Heart left ventricle (tissue), 16 donors: ENCODE measurements around the gene DLX3. TPM values are rescaled to one million over a fixed set of nuclear protein-coding genes. Genes with fewer than 3 reads are reported as not detected.
A peak's percentile ranks its signal among the peaks of the same experiment; 100 is the strongest.

ENCODE experiments used
- ATAC-seq, 4 donors: fragments of 200-7000 bp; cut with Tn5 transposase; one replicate each; pipeline ENCODE4 v1.9.1; 2020 to 2022; ENCODE audit warnings: moderate library complexity in 4 of 4, mild to moderate bottlenecking in 3 of 4, moderate number of reproducible peaks in 1 of 4
- DNase-seq, 5 donors: peaks; one replicate each; pipeline ENCODE4 v3.0.0-alpha.2; 2020
- H3K27ac ChIP-seq, 12 donors: fragments of 200-600 bp; sonication (generic) in 4 of 12; one replicate each; pipeline versions ENCODE4 v1.5.0 to v1.8.0; 2016 to 2022; ENCODE audit warnings: mild to moderate bottlenecking in 2 of 12
- H3K27me3 ChIP-seq, 9 donors: fragments of 200-600 bp; sonication (generic) in 2 of 9; one replicate each; pipeline versions ENCODE4 v1.5.1 to v1.8.0; 2016 to 2022; ENCODE audit warnings: mild to moderate bottlenecking in 3 of 9
- H3K36me3 ChIP-seq, 9 donors: fragments of 200-600 bp; sonication (generic) in 2 of 9; one replicate each; pipeline versions ENCODE4 v1.5.0 to v1.8.0; 2018 to 2022; ENCODE audit warnings: mild to moderate bottlenecking in 2 of 9
- H3K4me1 ChIP-seq, 12 donors: fragments of 200-600 bp; sonication (generic) in 4 of 12; one replicate each; pipeline versions ENCODE4 v1.5.0 to v1.8.0; 2016 to 2022; ENCODE audit warnings: mild to moderate bottlenecking in 3 of 12
- H3K4me3 ChIP-seq, 12 donors: fragments of 200-600 bp; sonication (generic) in 4 of 12; one replicate each; pipeline versions ENCODE4 v1.5.0 to v1.8.0; 2017 to 2022; ENCODE audit warnings: mild to moderate bottlenecking in 9 of 12, moderate library complexity in 4 of 12
- H3K9me3 ChIP-seq, 12 donors: fragments of 200-600 bp; sonication (generic) in 4 of 12; one replicate each; pipeline versions ENCODE4 v1.5.0 to v1.8.0; 2016 to 2022; ENCODE audit warnings: mild to moderate bottlenecking in 1 of 12
- CTCF ChIP-seq, 12 donors: fragments of 200-600 bp; sonication (generic) in 4 of 12; IDR thresholded peaks; one replicate each; pipeline versions ENCODE4 v1.5.0 to v1.8.0; 2018 to 2022; ENCODE audit warnings: antibody characterized with exemption in 12 of 12, mild to moderate bottlenecking in 5 of 12
- POLR2A ChIP-seq, 2 donors: fragments of 450-650 bp; IDR thresholded peaks; one replicate each; pipeline ENCODE4 v1.6.1; 2017; ENCODE audit warnings: antibody characterized with exemption in 2 of 2, mild to moderate bottlenecking in 2 of 2, moderate library complexity in 2 of 2
- WGBS, 4 donors: extraction: QIAGEN DNeasy Blood & Tissue Kit in 2 of 4; methylation state at CpG; one replicate each; pipeline versions ENCODE4 v1.1.5 to v1.1.7; 2013 to 2018; 5-methylcytosine and 5-hydroxymethylcytosine counted together
- intact Hi-C, 10 donors: fragments of 100-400 bp; cut with DNase I; formaldehyde crosslinking; loops; one replicate each; pipeline versions ENCODE4 v1.11.1 to v1.14.2; 2022
- polyA plus RNA-seq, 2 donors: library from polyadenylated mRNA; stranded (reverse); fragments of 200-250 nt; gene quantifications; one replicate each; pipeline ENCODE4 v1.2.3, GENCODE V29; 2013
- total RNA-seq, 9 donors: library from RNA; depleted of rRNA in 2 of 9; stranded (reverse); fragments of >200 nt in 2 of 9; fragmentation: NEBNext Ultra II Directional in 3 of 9; extraction: Animal tissue kit (Norgen Biotek cat#: 25700) in 3 of 9; gene quantifications; one replicate each; pipeline versions ENCODE4 v1.1.0 to v1.2.4, GENCODE V29; 2016 to 2023
- donor health status: ischemic (EF 13 %, LVEDD 7.1; RV severe dilation, severe dysfunction).
- donor health status: healthy with polysubstance abuse.
- donor health status: DM: no; HTN: yes; CAD: no.
- donor health status: DM: no; HTN: no; CAD: no.
- donor health status: ischemic (EF 25% LVEDD 6.9; RV normal size, moderate dysfunction).
- donor health status: ischemic (EF 25% LVEDD 5.7; RV mildly dilated, moderate dysfunction).
- donor health status: healthy.
- donor health status: DM: yes; HTN: yes; CAD: no.
- donor health status: ischemic (EF 35%, LVEDD 5.7; RV mildly dilated, moderate dysfunction).
- donor health status: nonischemic (EF 11% LVEDD 7.7; RV severe dilation, severe dysfunction).
- donor health status: DM: yes; HTN: yes; CAD: no.
- donor health status: PGD.
- donor health status: ischemic (EF 29% LVEDD 5.4; RV normal size, mild dysfunction).
- donor health status: nonischemic (EF 23%, LVEDD 6.1; RV moderate dilation, normal function).

DLX3 gene
- total and polyA plus RNA-seq, 11 donors, result 0.08 to 0.61 (median 0.09) TPM; not detected in 6

DNA sequence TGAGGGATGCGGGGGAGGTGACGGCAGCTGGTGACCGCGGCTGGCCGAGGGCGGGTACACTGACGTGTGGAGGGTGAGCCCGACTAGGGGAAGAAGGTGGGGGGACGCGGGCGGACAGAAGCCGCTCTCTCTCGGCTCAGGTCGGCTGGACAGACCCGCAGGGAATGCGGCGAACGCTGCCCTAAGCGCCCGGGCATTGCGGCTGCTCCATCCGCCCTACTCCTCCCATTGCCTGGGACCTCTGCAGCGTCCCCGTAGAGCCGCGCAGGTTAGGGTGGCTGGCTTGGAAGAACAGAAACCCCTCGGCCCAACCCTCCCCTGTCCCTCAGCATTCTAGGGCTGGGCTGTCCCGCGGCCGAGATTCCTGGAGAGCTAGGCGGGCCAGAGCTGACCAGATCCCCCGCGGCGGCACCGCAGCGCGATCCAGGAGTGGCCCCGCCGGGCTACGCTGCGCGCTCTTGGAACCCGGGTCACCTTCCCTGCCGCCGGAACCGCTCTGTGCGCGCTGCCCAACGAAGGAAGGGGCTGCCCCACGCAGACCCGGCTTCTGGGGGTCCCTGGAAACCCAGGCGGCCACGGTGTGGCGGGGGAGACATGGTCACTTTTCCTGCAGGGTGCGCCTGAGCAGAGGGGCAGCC is 23.1 kb downstream of the DLX3 start:
- TF ChIP-seq CTCF (IDR thresholded peaks at IDR 0.05), result no peak
- TF ChIP-seq POLR2A (IDR thresholded peaks at IDR 0.05), result no peak
- 0 to 2% (median 1%) methylated on average over 35 to 55 of the region's 55 CpGs for WGBS, 4 donors
- ATAC-seq (peak in 1 of 4 donors; percentile 19), DNase-seq (peak in 1 of 5 donors; percentile 65)
- Histone ChIP-seq H3K4me1 (peaks cover 2 to 38% (median 21%) of the 10 kb centered on the region in 12 donors), H3K27ac (no peak overlapping the region), H3K27me3 (peaks cover 41 to 98% (median 74%) of the 10 kb centered on the region in 9 donors), H3K9me3 (no peaks in the 10 kb centered on the region), H3K36me3 (no peaks in the 10 kb centered on the region), H3K4me3 (peak overlapping the region in 6 of 12 donors; percentile 3 to 21 (median 13))
- intact Hi-C loops, result no loop called here

GRCh38 chr17:49971199-49971847 is 23.7 kb downstream of the DLX3 start:
- no peak for ATAC-seq
- Histone ChIP-seq H3K27ac (no peak overlapping the region), H3K4me3 (peak overlapping the region in 1 of 12 donors; percentile 18), H3K4me1 (peaks cover 2 to 38% (median 21%) of the 10 kb centered on the region in 12 donors), H3K27me3 (peaks cover 47 to 100% (median 80%) of the 10 kb centered on the region in 9 donors), H3K9me3 (no peaks in the 10 kb centered on the region), H3K36me3 (no peaks in the 10 kb centered on the region)
- WGBS, 4 donors, result 9 to 12% (median 11%) methylated on average over 30 to 35 of the region's 35 CpGs
- no peak for TF ChIP-seq POLR2A (IDR thresholded peaks at IDR 0.05)
- no peak for TF ChIP-seq CTCF (IDR thresholded peaks at IDR 0.05)
- no peak for DNase-seq
- intact Hi-C loops, result no loop called here

DNA sequence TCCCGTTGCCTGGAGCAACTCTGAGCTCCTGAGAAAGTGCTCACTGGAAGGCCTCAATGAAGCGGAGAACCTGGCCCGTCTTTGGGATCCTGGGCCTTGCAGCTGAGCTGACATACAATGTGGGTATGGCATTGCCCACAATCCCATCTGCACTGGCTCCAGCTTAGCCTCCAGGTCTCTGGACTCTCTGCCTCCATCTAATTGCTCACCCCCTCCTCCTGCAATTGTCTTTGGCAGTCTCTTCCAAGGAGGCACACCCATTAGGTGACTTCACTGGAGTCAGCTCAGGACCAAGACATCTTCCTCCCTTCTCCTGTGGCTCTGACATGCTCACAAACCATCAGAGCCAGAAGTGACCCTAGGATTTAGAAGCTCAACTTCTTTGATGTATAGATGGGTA is 24.5 kb downstream of the DLX3 start:
- DNase-seq (no peak), ATAC-seq (no peak)
- H3K27ac ChIP-seq, result no peak overlapping the region
- H3K9me3 ChIP-seq, result no peaks in the 10 kb centered on the region
- no peaks in the 10 kb centered on the region for H3K36me3 ChIP-seq
- no peak overlapping the region for H3K4me3 ChIP-seq
- 56 to 66% (median 63%) methylated on average over 3 of the region's 3 CpGs for WGBS, 4 donors
- H3K27me3 ChIP-seq, result peaks cover 54 to 100% (median 89%) of the 10 kb centered on the region in 9 donors
- intact Hi-C loops, result no loop called here
- H3K4me1 ChIP-seq, result peaks cover 2 to 38% (median 21%) of the 10 kb centered on the region in 12 donors
- TF ChIP-seq POLR2A (IDR thresholded peaks at IDR 0.05) (no peak), CTCF (IDR thresholded peaks at IDR 0.05) (no peak)

GRCh38 chr17:49969795-49970389 is 25.1 kb downstream of the DLX3 start:
- TF ChIP-seq POLR2A (IDR thresholded peaks at IDR 0.05) (no peak), CTCF (IDR thresholded peaks at IDR 0.05) (no peak)
- no peak overlapping the region for H3K27ac ChIP-seq
- peaks cover 60 to 100% (median 91%) of the 10 kb centered on the region in 9 donors for H3K27me3 ChIP-seq
- DNase-seq, result no peak
- peaks cover 2 to 42% (median 21%) of the 10 kb centered on the region in 12 donors for H3K4me1 ChIP-seq
- no peak overlapping the region for H3K4me3 ChIP-seq
- no peaks in the 10 kb centered on the region for H3K36me3 ChIP-seq
- H3K9me3 ChIP-seq, result no peaks in the 10 kb centered on the region
- no peak for ATAC-seq
- intact Hi-C loops, result no loop called here
- 18 to 24% (median 20%) methylated on average over 14 to 18 of the region's 18 CpGs for WGBS, 4 donors
